Activated naive CD4-positive, alpha-beta T cell treated with anti-CD3 and anti-CD28 coated beads, Interleukin-2, amount 10 ng/mL, durations not matched to agents 7 days and 5 days (primary cell): ENCODE results near the gene MYG1.

Experiments used
- CTCF ChIA-PET: fragments of 350-600 bp; sonication (Branson Sonifier 250); formaldehyde crosslinking; loops from one replicate; lab custom pipeline; 2021; ENCODE audit warnings: antibody characterized with exemption; lab: Charles Lee
- DNase-seq: peaks from one replicate; pipeline ENCODE4 v3.0.0-alpha.2; 2020
- H3K27ac Mint-ChIP-seq: one replicate; pipeline ENCODE4 v1.8.0; 2021; ENCODE audit warnings: mild to moderate bottlenecking, moderate library complexity, mixed read lengths
- H3K27me3 Mint-ChIP-seq: one replicate; pipeline ENCODE4 v1.8.0; 2021; ENCODE audit warnings: mild to moderate bottlenecking, mixed read lengths
- H3K36me3 Mint-ChIP-seq: one replicate; pipeline ENCODE4 v1.8.0; 2021; ENCODE audit warnings: mixed read lengths
- H3K4me1 Mint-ChIP-seq: one replicate; pipeline ENCODE4 v1.8.0; 2021; ENCODE audit warnings: mixed read lengths
- H3K4me3 Mint-ChIP-seq: one replicate; pipeline ENCODE4 v1.8.0; 2021; ENCODE audit warnings: mild to moderate bottlenecking, moderate library complexity, mixed read lengths
- H3K9me3 Mint-ChIP-seq: one replicate; pipeline ENCODE4 v1.8.0; 2021; ENCODE audit warnings: mixed read lengths

The MYG1 gene

GRCh38 chr12:53343969-53344368 lies 44.5 kb downstream of the MYG1 start:
- Mint-ChIP-seq H3K4me1 (peaks cover 16% of the 10 kb centered on the region), H3K9me3 (no peaks in the 10 kb centered on the region), H3K36me3 (no peaks in the 10 kb centered on the region), H3K27ac (peak overlapping the region; percentile 76), H3K4me3 (peak overlapping the region; percentile 61), H3K27me3 (peaks cover 51% of the 10 kb centered on the region)
- CTCF ChIA-PET = interaction anchor here (0.7 to 8.0 kb wide), 12 partner anchors 8 to 184 kb away, joined by 3 to 178 read pairs (median 10); partner anchors contain the start of genes AAAS, AMHR2 and MYG1
- no peak for DNase-seq

GRCh38 chr12:53344487-53344823 lies 45.0 kb downstream of the MYG1 start:
- H3K27ac Mint-ChIP-seq = no peak overlapping the region

GRCh38 chr12:53344824-53345485 lies 45.5 kb downstream of the MYG1 start:
- no peaks in the 10 kb centered on the region for H3K9me3 Mint-ChIP-seq
- H3K27ac Mint-ChIP-seq = peak overlapping the region; percentile 75
- CTCF ChIA-PET = interaction anchor here (0.7 to 8.0 kb wide), 33 partner anchors 9 to 718 kb away, joined by 3 to 178 read pairs (median 4); partner anchors contain the start of genes AAAS, ATP5MC2, ESPL1 and MYG1
- H3K4me1 Mint-ChIP-seq = peaks cover 16% of the 10 kb centered on the region
- H3K27me3 Mint-ChIP-seq = peaks cover 42% of the 10 kb centered on the region
- peak; percentile 81 for DNase-seq
- H3K4me3 Mint-ChIP-seq = peak overlapping the region; percentile 95
- no peaks in the 10 kb centered on the region for H3K36me3 Mint-ChIP-seq

More at GRCh38 chr12:53344487-53344823, 45.0 kb downstream of the MYG1 start:
- Mint-ChIP-seq H3K9me3 (no peaks in the 10 kb centered on the region), H3K4me3 (peak overlapping the region; percentile 61), H3K4me1 (peaks cover 16% of the 10 kb centered on the region), H3K27me3 (peaks cover 46% of the 10 kb centered on the region), H3K36me3 (no peaks in the 10 kb centered on the region)
- CTCF ChIA-PET = interaction anchor here (0.7 to 8.0 kb wide), 27 partner anchors 9 to 331 kb away, joined by 3 to 178 read pairs (median 7); partner anchors contain the start of genes AAAS, ATP5MC2, ESPL1 and MYG1
- no peak for DNase-seq

- Mint-ChIP-seq H3K9me3 (no peaks in the 10 kb centered on the region), H3K27me3 (peaks cover 38% of the 10 kb centered on the region), H3K4me3 (peak overlapping the region; percentile 95), H3K4me1 (peaks cover 16% of the 10 kb centered on the region), H3K27ac (no peak overlapping the region), H3K36me3 (no peaks in the 10 kb centered on the region)
- CTCF ChIA-PET = interaction anchor here (0.7 to 8.0 kb wide), 30 partner anchors 10 to 719 kb away, joined by 3 to 178 read pairs (median 4); partner anchors contain the start of genes AAAS, ATP5MC2, ESPL1 and MYG1
- no peak for DNase-seq
These were observed 46.1 kb downstream of the MYG1 start for GRCh38 chr12:53345486-53346188.

GRCh38 chr12:53346491-53346890 lies 47.0 kb downstream of the MYG1 start:
- DNase-seq = no peak
- Mint-ChIP-seq H3K27ac (no peak overlapping the region), H3K27me3 (peaks cover 30% of the 10 kb centered on the region), H3K36me3 (no peaks in the 10 kb centered on the region), H3K9me3 (no peaks in the 10 kb centered on the region), H3K4me3 (no peak overlapping the region), H3K4me1 (peaks cover 16% of the 10 kb centered on the region)
- CTCF ChIA-PET = interaction anchor here (1.2 to 8.0 kb wide), 6 partner anchors 21 to 134 kb away, joined by 3 to 178 read pairs (median 18); partner anchors contain the start of gene AAAS

- Mint-ChIP-seq H3K4me1 (peaks cover 22% of the 10 kb centered on the region), H3K4me3 (no peak overlapping the region), H3K27me3 (peaks cover 24% of the 10 kb centered on the region), H3K27ac (no peak overlapping the region), H3K9me3 (no peaks in the 10 kb centered on the region), H3K36me3 (no peaks in the 10 kb centered on the region)
- CTCF ChIA-PET = interaction anchor here (0.6 to 8.0 kb wide), 9 partner anchors 11 to 188 kb away, joined by 3 to 178 read pairs (median 4); partner anchors contain the start of gene AAAS
- no peak for DNase-seq
These were observed 48.4 kb downstream of the MYG1 start for GRCh38 chr12:53347905-53348304.

- H3K9me3 Mint-ChIP-seq = no peaks in the 10 kb centered on the region
- H3K4me3 Mint-ChIP-seq = no peak overlapping the region
- DNase-seq = peak; percentile 90
- CTCF ChIA-PET = interaction anchor here (0.6 to 7.5 kb wide), 35 partner anchors 9 to 193 kb away, joined by 3 to 162 read pairs (median 5); partner anchors contain the start of genes AAAS, AMHR2, NPFF and SP1
- peak overlapping the region; percentile 2 for H3K27ac Mint-ChIP-seq
- no peaks in the 10 kb centered on the region for H3K36me3 Mint-ChIP-seq
- peaks cover 5% of the 10 kb centered on the region for H3K27me3 Mint-ChIP-seq
- peaks cover 9% of the 10 kb centered on the region for H3K4me1 Mint-ChIP-seq
These were observed 53.1 kb downstream of the MYG1 start for GRCh38 chr12:53352331-53353256.

GRCh38 chr12:53353257-53353655 lies 53.8 kb downstream of the MYG1 start:
- no peaks in the 10 kb centered on the region for H3K9me3 Mint-ChIP-seq
- H3K4me3 Mint-ChIP-seq = no peak overlapping the region
- CTCF ChIA-PET = interaction anchor here (0.7 to 7.5 kb wide), 14 partner anchors 8 to 159 kb away, joined by 3 to 162 read pairs (median 11); partner anchors contain the start of gene AMHR2
- H3K27ac Mint-ChIP-seq = no peak overlapping the region
- H3K27me3 Mint-ChIP-seq = peaks cover 5% of the 10 kb centered on the region
- peaks cover 9% of the 10 kb centered on the region for H3K4me1 Mint-ChIP-seq
- DNase-seq = no peak
- H3K36me3 Mint-ChIP-seq = no peaks in the 10 kb centered on the region

- H3K27ac Mint-ChIP-seq = no peak overlapping the region
These were observed 55.6 kb downstream of the MYG1 start for GRCh38 chr12:53355121-53355520.

More at GRCh38 chr12:53355121-53355520, 55.6 kb downstream of the MYG1 start:
- Mint-ChIP-seq H3K27me3 (peaks cover 5% of the 10 kb centered on the region), H3K4me3 (no peak overlapping the region), H3K9me3 (no peaks in the 10 kb centered on the region), H3K4me1 (peaks cover 9% of the 10 kb centered on the region), H3K36me3 (no peaks in the 10 kb centered on the region)
- no peak for DNase-seq
- CTCF ChIA-PET = interaction anchor here (0.7 to 7.5 kb wide), 6 partner anchors 10 to 154 kb away, joined by 3 to 162 read pairs (median 4); partner anchors contain the start of gene AMHR2
